ENCODE data around the gene POF1B. TPM values are rescaled to one million over a fixed set of nuclear protein-coding genes. Genes with fewer than 3 reads are reported as not detected.

POF1B gene
- total and polyA plus RNA-seq, 4 donors = 0.14 to 0.75 (median 0.19) TPM

- Histone ChIP-seq H3K4me1 (ENCODE audit: control insufficient read depth in 4 of 4, insufficient read depth in 4 of 4, low read length in 3 of 4) (no peaks in the 10 kb centered on the region), H3K36me3 (ENCODE audit: control insufficient read depth in 4 of 4, insufficient read depth in 3 of 4, low read depth in 1 of 4, low read length in 3 of 4) (no peaks in the 10 kb centered on the region), H3K9ac (ENCODE audit: low read depth in 1 of 2, low read length in 2 of 2) (no peak overlapping the region), H3K9me3 (ENCODE audit: control insufficient read depth in 4 of 4, low read length in 3 of 4) (peaks cover 0 to 2% (median 0%) of the 10 kb centered on the region in 4 donors), H3K27ac (ENCODE audit: low read depth in 1 of 2, low read length in 2 of 2) (no peak overlapping the region), H3K4me3 (ENCODE audit: low read depth in 1 of 3, low read length in 3 of 3) (no peak overlapping the region), H3K27me3 (ENCODE audit: control insufficient read depth in 4 of 4, insufficient read depth in 4 of 4, low read length in 3 of 4) (no peaks in the 10 kb centered on the region)
- TF ChIP-seq ATF3 (IDR thresholded peaks at IDR 0.05) = no peak
- TF ChIP-seq NR2F2 (IDR thresholded peaks at IDR 0.05) = no peak
- TF ChIP-seq SP1 (IDR thresholded peaks at IDR 0.05) = no peak
- no peak for TF ChIP-seq RAD21 (IDR thresholded peaks at IDR 0.05)
- TF ChIP-seq TAF1 (conservative IDR thresholded peaks at IDR 0.05) = no peak
- TF ChIP-seq ZBTB33 (IDR thresholded peaks at IDR 0.05) = no peak
- TF ChIP-seq JUND (IDR thresholded peaks at IDR 0.05) = no peak
- TF ChIP-seq HNF4A (conservative IDR thresholded peaks at IDR 0.05) = no peak
- TF ChIP-seq YY1 (IDR thresholded peaks at IDR 0.05) = no peak
- no peak for TF ChIP-seq GABPA (IDR thresholded peaks at IDR 0.05 in 1 of 2, conservative IDR thresholded peaks at IDR 0.05 in 1 of 2)
- TF ChIP-seq CTCF (IDR thresholded peaks at IDR 0.05; ENCODE audit: low read depth, low read length, missing input control) = no peak
- no peak for TF ChIP-seq RXRA (IDR thresholded peaks at IDR 0.05)
- no peak for TF ChIP-seq EGR1 (IDR thresholded peaks at IDR 0.05; ENCODE audit: low read depth in 2 of 2)
- no peak for TF ChIP-seq REST (IDR thresholded peaks at IDR 0.05)
- TF ChIP-seq MAX (IDR thresholded peaks at IDR 0.05) = no peak
- no peak for TF ChIP-seq HNF4G (IDR thresholded peaks at IDR 0.05)
- TF ChIP-seq FOXA2 (IDR thresholded peaks at IDR 0.05) = no peak
- TF ChIP-seq FOXA1 (IDR thresholded peaks at IDR 0.05) = no peak
- DNase-seq (ENCODE audit: low spot score) = no peak
- WGBS = 95% methylated on average over 2 of the region's 2 CpGs
Measured at GRCh38 chrX:85327060-85327333, 52.5 kb downstream of the POF1B start.
